Omental fat pad (tissue), 4 donors: Measurements from ENCODE around the gene CYS1. TPM values are rescaled to one million over a fixed set of nuclear protein-coding genes. Genes with fewer than 3 reads are reported as not detected.

Source experiments
- ATAC-seq: fragments of 150-250 bp; one replicate; pipeline ENCODE4 v1.9.1; 2016; ENCODE audit warnings: mild to moderate bottlenecking, moderate library complexity; ENCODE audit not compliant: low FRiP score
- DNase-seq: peaks from one replicate; pipeline ENCODE4 v3.0.0-alpha.2; 2019; ENCODE audit warnings: low spot score
- total RNA-seq, 4 donors: library from RNA; depleted of rRNA; stranded (reverse); fragments of >200 nt; gene quantifications; one replicate each; pipeline ENCODE4 v1.1.0, GENCODE V29; 2016
- TF ChIP-seq, protein P1 (sequence below), 3 donors: fragments of 450-650 bp; IDR thresholded peaks; one replicate each; pipeline ENCODE4 v1.5.1; 2016 to 2017; ENCODE audit warnings: antibody characterized with exemption in 3 of 3, mild to moderate bottlenecking in 3 of 3, moderate library complexity in 2 of 3

CYS1 gene
- total RNA-seq, 4 donors from 2014 or later = 0.63 to 2.7 (median 1.2) TPM

DNA sequence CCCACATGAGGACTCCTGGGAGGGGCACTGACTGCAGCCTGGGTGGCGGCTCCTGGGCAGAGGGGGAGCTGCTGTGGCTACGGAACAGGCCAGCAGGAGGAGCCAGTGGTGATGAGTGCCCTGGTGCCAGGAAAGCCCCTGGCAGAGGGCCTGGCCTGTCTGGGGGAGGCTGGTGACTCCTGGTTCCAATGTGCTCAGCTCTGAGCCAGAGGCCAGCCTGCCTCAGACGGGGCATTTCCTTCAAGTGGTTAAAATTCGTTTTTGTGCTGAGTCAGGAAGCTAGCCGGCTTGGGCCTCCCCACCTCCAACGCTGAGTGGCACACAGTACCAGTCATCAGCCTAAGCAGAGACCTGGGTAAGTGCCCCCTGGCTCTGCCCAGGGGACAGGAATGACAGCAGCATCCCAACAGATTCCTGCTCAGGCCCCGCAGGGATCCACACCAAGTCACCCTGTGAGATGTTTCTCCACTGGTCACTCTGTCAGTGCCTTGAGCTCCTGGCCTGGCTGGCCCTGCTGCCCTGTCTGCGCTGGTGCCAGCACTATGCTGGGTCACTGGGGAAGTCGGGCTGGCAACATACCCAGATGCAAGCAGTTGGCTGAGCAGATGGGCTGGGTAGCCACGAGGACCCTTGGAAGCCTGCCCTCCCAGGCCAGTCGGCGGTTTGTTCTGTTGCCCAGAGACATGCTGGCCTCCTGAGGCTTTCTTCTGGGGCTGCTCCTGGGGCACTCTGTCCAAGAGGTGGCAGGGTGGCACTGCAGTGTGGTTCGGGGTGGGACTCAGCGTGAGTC lies 43.9 kb downstream of the CYS1 start:
- DNase-seq (peak; percentile 69), ATAC-seq (peak; percentile 90)
- TF ChIP-seq, protein P1, sequence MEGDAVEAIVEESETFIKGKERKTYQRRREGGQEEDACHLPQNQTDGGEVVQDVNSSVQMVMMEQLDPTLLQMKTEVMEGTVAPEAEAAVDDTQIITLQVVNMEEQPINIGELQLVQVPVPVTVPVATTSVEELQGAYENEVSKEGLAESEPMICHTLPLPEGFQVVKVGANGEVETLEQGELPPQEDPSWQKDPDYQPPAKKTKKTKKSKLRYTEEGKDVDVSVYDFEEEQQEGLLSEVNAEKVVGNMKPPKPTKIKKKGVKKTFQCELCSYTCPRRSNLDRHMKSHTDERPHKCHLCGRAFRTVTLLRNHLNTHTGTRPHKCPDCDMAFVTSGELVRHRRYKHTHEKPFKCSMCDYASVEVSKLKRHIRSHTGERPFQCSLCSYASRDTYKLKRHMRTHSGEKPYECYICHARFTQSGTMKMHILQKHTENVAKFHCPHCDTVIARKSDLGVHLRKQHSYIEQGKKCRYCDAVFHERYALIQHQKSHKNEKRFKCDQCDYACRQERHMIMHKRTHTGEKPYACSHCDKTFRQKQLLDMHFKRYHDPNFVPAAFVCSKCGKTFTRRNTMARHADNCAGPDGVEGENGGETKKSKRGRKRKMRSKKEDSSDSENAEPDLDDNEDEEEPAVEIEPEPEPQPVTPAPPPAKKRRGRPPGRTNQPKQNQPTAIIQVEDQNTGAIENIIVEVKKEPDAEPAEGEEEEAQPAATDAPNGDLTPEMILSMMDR (IDR thresholded peaks at IDR 0.05) = no peak

DNA sequence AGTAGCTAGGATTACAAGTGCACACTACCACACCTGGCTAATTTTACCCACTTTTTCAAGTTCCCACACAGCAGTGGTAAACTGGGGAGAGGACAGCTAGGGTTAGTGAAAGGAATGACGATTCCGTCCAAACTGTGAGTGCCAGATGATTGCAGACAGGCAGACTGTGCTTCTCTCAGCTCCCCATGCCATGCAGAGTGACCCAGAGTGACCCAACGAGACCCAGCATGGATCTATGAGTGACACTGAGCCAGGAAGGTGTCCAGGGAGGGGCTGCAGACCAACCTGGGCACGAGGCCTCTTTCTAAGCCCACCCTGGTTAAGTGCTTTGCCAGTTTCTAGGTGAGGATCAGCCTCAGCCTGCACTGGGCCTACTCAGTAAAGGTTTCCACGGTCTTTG lies 44.6 kb downstream of the CYS1 start:
- ATAC-seq (peak; percentile 5), DNase-seq (no peak)
- TF ChIP-seq, protein P1 (IDR thresholded peaks at IDR 0.05) = no peak

DNA sequence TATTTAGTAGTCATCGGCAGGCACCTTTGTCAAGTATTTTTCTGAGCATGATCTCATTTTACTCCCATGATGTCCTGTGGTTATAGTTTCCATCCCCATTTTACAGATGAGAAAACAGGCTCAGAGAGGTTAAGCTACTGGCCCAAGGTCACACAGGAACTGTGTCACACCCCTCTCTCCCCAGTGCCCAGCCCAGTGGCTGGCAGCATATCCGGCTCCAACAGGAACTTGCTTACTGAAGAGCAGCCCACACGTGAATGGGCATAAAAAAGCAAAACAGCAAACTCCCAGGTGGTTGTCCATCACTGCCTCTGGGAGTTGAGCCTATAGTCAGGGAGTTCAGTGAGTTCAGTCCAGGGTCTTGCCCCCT lies 45.2 kb downstream of the CYS1 start:
- ATAC-seq (no peak), DNase-seq (no peak)
- TF ChIP-seq, protein P1 (IDR thresholded peaks at IDR 0.05) = no peak

DNA sequence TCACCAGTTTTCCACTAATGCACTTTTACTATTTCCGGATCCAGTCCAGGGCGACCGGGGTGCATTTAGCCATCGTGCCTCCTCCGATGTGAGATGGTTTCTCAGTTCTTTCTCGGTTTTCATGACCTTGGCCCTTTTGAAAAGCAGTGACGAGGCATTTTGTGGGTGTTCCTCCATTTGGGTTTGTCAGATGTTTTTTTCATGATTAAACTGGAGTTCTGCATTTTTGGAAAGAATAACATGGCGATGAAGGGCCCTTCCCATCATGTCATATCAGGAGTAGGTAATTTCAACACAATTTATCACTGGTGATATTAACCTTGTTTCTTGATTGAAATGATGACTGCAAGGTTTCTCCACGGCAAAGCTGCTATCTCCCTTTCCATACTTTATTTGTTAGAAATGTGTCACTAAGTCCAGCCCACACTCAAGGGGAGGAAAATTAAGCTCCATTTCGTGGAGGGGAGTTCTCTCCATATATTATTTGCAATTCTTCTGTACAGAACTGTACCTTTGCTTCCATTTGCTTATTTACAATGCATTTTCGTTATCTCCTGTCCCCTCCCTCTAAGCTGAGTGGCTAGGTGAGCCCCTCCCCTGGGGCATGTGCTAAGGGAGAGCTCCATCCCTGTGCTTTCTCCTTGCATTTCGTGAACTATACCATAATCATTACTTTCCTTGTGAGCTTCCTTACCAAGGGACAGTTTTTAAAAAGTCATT lies 45.7 kb downstream of the CYS1 start:
- ATAC-seq = no peak

DNA sequence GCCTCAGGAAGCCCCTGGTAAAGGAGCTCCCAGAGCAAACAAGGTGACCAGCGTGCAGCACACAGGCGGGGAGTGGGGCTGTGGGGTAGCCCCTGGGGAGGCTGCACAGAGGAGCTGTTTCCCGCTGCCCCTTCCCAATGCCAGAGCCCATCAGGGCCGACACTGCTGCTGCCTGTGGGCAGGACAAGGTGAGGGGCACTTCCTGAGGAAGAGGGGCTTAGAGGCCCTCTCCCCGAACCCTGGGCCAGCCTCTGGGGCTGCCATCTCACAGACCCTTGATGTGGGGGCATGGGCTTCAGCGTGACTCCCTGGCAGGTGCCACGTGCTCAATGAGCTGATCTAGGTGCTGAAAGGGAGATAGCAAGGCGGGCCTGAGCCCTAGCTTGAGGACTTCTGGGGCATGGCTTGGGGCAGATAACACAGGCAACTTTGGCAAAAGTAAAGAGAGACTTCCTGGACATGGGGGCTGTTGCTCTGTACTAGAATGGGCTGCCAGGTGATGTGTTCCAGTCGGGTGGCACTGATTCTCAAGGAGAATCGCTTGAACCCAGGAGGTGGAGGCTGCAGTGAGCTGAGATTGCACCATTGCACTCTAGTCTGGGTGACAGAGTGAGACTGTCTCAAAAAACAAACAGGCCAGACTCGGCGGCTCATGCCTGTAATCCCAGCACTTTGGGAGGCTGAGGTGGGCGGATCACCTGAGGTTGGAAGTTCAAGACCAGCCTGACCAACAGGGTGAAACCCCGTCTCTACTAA lies 46.8 kb downstream of the CYS1 start:
- DNase-seq (no peak), ATAC-seq (no peak)
- TF ChIP-seq, protein P1 (IDR thresholded peaks at IDR 0.05) = no peak

More for the DNA sequence above, 45.7 kb downstream of the CYS1 start:
- no peak for DNase-seq
- TF ChIP-seq, protein P1 (IDR thresholded peaks at IDR 0.05) = no peak

DNA sequence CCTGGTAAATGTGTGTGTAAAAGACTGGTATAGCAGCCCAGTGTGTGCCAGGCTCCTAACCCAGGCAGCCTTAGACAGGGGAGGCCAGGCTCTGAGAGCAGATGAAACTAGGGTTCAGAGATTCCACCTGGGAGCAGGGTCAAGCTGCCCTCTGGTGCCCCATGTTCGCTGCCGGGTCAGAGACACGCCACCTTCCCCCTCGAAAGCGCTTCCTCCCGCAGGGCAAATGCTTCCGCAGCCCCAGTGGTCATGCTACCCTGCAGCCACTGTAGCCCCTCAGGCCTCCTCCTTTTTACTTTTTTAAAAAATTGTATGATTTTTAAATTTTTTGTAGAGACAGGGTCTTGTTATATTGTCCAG lies 47.5 kb downstream of the CYS1 start:
- TF ChIP-seq, protein P1 (IDR thresholded peaks at IDR 0.05) = no peak
- ATAC-seq (no peak), DNase-seq (no peak)
